Right renal pelvis (tissue), 4 donors: ENCODE measurements around the gene MORN5. TPM values are rescaled to one million over a fixed set of nuclear protein-coding genes. Genes with fewer than 3 reads are reported as not detected.
"Not testable (repeated sequence)": the region's sequence is repeated elsewhere in the genome, so short reads cannot be mapped to it uniquely, and the experiment has no call there.

Experiments
- DNase-seq, 4 donors: peaks; one replicate each; pipeline ENCODE4 v3.0.0-alpha.2; 2013; ENCODE audit warnings: low read depth in 4 of 4, low spot score in 3 of 4, missing footprints in 1 of 4
- polyA plus RNA-seq, 4 donors: library from polyadenylated mRNA; unstranded; fragments of 120-200 nt; gene quantifications; one replicate each; pipeline ENCODE4 v1.2.1, GENCODE V29; 2013; ENCODE audit not compliant: insufficient read length in 4 of 4

MORN5 gene
- 1 to 10 TPM; 2.2 to 3.0 (median 2.6) TPM for polyA plus RNA-seq

DNA sequence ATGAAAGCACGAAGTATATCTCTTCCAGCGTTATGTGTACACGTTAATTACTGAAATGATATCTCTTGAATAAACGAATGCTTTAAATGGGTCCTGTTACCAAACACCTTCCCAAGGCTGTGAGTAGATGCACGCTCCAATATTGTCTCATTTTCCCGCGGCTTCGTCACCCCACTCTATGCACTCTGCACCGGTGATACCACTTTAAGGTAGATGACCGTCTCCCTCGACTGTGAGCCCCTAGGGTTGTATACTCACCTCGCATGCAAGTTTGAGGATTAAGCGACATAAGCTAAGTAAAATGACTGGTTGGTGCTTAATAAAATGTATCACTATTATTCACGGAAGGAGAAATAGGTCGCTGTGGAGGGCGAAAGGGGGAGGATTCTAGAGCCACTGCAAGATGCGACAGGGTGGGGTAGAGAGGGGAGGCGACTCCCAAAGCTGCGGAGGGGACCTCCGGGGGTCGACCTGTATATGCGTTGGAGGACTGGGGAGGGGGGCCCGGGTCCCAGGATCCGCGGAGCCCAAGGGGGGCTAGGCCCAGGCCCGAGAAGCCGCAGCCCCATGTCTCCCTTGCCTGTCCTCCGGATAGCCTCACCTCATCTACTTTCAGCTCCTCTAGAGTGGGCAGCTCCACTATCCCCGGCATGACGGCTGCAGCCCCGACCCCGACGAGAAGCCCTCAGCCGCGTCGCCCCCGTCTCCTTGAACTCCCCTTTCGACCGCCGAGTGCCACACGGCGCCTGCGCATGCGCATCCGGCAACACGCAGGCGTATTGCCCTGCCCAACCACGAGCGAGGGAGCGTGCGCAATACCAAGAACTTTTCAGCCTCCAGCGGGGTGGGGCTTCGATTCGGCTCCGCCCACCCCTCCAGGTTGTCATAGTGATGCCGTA is at the start of gene MORN5, which contains the start of gene NDUFA8:
TSS of gene MORN5 (plus strand) at position 883 of the 899 bp plus-strand sequence. CDS start 65 bp downstream, outside the sequence.
TSS of gene NDUFA8 (minus strand) at position 754 of the 899 bp plus-strand sequence. CDS start at position 652, 102 bp downstream.
- peak; percentile 94 to 99 (median 95) for DNase-seq

DNA sequence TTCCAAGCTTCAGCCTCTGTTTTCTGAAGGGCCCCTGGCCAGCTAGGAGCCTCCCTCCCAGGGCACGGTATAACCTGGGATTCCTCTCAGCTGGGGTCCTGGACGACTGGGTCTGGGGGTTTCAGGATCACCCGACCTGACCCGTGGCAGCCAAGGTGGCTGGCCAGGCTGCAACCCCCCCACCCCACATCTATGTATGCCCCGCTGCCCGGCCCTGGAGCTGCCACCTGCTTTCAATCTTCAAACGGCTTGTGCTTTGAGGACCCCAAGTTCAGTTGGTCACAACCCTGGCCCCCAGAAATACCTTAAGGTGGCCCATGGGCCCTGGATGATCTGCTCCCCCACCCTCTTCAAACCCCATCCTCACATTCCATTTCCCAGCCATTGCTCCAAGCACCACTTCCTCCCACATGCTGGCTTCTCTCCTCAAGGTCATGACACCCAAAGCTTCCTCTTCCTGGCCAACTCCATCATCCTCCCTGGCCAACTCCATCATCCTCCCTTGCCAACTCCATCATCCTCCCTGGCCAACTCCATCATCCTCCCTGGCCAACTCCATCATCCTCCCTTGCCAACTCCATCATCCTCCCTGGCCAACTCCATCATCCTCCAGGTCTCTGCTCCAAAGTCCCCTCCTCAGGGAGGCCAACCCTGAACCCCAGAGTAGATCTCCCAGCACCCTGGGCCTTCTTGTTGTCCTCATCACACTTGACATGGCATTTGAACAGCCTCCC is 49.4 kb upstream of the MORN5 start:
- DNase-seq: no peak

DNA sequence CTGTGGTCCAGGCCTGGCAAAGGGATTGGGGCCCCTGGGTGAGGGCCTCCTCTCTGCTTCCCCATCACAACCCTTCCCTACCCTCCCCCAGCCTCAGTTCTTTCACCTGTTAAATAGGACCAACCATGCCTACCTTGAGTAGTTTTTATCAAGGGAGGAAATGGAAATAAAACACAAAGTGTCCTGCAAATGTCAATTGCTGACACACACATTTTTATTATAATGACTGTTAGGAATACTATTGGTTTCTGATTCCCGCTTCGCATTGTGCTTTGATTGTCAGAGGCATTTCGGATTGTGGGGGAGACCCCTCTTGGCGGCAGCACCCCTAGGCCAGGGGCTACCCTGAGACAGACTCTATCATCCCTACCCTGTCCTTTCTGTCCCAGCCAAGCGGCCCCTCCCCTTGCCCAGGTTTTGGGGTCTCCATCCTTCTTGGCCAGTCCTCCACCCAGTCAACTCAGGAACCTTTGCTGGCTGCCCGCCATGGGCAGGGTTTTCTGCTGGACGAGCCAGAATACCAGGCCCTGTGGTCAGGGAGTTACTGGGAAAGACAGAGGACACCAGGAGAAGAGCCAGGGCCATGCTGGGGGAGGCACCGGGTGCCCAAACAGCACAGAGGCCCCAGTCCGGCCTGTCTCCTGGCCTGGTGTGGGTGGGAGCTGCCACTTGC is 48.2 kb upstream of the MORN5 start:
- DNase-seq: no peak

DNA sequence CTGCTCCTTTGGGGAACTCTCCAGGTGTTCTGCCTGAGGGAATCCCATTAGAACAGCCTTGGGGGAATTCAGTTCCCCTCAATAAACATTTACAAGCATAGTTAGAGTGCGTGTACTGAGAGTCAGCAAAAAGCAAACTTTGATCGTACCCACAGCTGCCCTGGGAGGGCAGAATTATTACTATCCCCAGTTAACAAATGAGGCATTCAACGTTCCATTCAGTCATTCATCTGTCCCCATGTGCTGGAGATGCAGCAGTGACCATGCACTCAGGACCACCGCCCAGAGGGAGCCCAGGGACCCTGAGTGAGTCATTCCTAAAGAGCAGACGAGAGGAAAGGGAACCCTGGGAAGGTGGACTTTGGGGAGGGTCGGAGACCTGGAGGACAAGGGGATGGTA is 47.5 kb upstream of the MORN5 start:
- DNase-seq: no peak

DNA sequence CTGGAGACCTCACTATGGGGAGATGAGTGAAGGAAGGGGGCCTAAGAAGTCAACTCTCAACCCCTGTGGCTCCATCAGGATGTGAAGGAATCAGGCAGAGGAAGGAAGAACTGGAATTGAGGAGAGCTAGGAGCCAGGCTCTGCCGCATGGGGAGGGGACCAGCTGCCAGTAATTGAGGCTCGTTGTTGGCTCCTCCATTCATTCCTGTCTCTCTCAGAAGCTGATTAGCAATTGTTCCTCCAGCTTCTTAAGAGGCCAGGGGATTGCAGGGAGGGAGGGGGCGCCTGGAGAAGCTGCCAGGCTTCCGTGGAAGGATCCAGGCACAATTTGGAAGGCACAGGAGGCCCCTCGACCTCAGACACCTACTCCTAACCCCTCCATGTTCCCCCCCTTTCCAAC is 46.1 kb upstream of the MORN5 start:
- no peak for DNase-seq

DNA sequence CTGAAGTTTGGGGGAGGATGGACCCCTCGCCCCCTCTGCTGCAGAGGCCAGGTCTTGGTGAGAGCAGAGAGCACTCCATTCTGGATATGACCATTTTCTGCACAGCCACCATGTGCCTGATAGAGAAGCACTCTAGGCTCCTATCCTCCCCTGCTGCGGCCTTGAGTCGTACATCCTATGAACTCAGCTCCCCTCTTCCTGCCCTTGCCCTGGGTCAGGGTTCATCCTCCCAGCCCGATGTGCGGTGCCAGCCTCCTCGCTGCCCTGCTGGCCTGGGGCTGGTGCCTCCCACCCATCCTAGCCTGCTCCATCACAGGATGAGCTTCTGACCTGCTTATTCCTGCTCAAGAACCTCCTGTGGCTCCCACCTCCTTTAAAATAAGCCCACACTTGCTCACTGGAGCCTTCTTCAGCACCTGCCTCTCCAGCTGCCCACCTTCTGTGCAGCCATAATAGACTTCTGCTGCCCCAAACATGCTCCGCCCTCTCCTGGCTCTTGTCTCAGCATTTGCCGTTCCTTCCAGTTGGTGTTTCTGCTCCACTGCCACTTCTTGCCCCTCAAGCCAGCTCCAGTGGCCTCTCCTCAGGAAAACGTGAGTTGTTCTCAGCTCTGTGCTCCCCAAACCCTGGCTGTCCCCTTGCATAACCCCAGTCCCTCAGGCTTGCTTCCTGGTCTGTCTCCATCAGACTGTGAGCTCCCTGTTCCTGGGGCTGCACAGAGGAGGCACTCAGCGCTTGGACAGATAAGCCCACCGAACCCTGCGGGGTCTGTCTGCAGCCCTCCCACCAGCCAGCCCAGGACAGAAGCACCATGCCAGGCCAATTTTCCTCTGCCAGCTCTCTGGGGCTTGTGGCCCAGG is 44.3 kb upstream of the MORN5 start:
- DNase-seq: no peak

DNA sequence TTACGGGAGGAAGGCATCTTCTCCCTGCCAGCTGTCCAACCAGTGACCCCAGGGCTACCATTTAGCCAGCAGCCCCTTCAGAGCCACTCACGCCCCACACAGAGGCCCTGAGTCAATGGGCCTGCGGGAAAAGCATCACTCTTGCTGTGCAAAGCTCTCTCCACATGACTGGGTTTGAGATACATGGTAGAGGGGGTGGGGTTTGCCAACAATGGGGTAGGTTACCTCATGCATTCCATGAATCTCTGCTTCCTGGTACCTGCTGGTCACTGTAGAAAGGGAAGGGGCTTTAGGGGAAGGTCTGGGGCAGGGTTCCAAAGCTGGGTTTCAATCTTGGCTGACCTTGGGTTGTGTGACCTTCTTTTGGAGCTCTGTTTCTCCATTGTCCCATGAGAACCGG is 43.7 kb upstream of the MORN5 start:
- no peak for DNase-seq

DNA sequence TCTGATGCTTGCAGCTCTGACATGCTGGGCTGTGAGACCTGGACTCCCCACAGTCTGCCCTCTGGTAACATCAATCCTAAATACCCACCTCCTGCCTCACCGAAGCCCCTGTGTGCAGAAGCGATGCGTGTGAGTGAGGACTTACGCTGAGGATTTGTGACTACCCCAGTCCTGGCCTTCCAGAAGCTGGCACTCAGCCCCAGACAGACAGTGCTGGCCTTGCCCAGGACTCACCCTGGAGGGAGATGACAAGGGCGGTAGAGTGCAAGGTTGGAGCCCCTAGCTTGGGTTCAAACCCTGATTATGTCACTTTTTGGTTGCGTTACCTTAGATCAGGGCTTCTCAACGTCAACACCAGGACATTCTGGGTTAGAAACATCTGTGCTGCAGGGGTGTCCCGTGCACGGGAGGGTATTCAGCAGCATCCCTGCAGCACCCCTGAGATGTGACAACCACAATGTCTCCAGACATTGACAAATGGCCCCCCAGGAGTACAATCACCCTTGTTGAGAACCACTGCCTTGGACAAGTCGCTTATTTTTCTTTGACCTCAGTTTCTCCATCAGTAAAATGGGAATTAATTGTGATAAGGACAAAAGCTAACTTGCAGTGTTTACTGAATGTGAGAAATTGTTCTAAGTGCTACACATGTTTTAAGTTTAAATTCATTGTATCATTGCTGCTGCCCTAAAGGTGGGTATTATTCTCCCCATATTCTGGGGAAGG is 43.1 kb upstream of the MORN5 start:
- no peak for DNase-seq

DNA sequence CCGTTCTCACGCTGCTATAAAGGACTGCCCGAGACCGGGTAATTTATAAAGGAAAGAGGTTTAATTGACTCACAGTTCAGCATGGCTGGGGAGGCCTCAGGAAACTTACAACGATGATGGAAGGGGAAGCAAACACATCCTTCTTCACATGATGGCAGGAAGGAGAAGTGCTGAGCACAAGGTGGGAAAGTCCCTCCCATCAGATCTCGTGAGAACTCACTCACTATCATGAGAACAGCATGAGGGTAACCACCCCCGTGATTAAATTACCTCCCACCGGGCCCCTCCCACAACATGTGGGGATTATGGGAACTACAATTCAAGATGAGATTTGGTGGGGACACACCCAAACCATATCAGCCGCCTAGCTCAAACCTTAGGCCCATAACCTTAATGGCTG is 42.5 kb upstream of the MORN5 start:
- not testable (repeated sequence) for DNase-seq

DNA sequence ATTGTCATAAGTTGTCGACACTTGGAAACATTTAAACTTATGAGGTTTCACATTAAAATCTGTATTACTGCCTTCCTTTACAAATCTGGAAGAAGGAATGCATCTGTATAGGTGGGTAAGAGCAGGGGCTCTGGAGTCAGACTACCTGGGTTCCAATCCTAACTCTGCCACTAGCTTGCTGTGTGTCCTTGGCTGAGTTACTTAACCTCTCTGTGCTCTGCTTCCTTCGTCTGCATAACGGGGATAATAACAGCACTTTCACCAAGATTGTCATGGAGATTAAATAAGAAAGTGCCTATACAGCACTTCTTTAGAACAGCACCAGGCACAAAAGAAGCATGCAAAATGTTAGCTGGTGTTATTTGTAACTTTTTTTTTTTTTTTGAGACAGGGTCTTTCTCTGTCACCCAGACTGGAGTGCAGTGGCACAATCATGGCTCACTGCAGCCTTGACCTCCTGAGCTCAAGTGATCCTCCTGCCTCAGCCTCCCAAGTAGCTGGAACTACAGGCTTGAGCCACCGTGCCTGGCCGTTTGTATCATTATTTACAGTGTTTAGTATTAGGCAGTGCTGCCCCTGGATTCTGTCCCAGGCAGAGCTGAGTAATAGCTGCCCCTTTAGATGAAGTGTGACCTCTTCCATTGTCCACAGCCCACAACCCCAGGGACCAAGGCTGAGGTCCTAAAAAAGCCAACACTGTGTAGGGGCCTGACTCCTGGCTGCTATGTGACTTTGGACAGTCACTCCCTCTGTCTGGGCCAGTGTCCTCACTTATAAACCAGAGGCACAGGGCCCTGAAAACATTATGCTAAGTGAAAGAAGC is 41.2 kb upstream of the MORN5 start:
- DNase-seq: no peak

DNA sequence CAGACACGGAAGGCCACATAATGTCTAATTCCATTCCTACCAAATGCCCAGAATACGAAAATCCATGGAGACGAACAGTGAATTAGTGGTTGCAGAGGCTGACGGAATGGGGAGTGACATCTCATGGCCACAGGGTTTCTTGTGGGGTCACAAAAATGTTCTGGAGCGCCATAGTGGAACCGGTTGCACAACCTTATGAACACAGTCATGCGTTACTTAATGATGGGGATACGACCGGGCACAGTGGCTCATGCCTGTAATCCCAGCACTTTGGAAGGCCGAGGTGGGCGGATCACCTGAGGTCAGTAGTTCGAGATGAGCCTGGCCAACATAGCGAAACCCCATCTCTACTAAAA is 40.6 kb upstream of the MORN5 start:
- DNase-seq: no peak

DNA sequence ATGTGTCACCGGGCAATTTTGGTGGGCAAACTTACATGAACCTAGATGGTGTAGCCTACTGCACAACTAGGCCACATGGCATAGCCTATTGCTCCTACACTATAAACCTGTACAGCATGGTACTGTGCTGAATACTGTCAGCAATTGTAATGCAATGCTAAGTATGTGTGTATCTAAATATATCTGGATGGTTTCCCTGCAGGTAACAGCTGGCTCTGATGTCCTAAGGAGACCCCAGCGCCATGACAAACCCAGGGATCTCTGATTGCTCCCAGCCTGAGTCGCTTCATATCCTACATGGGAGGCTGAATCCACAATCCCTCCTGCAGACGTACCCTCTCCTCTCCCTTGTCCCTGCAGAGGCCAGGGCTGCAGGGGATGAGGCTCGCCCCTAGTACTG is 40.0 kb upstream of the MORN5 start:
- no peak for DNase-seq

DNA sequence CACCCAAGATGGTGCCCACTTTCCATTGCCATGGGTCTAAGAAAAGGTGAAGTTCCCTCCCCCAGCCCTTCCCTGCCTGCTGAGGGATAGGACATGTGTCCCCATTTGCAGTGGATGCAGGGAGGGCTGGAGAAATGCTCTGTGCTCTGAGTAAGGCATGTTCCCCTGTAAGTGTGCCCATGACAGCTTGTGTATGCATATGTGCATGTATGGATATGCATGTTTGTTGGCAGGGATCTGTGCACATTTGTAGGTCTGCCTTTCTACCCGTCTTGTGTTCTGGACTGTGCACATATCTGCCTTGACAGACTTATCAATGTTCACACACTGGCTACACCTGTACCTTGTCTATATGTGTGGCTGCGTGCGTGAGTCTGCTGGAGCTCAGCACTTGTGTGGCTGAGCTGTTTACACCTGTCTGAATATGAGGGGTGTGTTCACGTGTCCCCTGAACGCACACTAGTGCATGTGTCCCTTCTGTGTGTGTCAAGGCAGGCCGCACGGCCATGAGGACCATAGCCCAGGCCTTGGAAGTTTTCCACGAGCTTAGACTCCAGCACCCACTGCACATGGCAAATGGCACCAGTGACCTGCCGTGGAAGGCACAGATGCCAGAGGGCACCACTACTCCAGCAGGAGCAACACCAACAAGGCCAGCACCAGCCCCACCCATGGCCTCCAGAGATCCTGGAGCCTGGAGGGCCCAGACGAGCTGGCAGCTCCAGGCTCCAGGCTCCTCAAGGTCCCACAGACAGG is 39.2 kb upstream of the MORN5 start:
- DNase-seq: no peak

DNA sequence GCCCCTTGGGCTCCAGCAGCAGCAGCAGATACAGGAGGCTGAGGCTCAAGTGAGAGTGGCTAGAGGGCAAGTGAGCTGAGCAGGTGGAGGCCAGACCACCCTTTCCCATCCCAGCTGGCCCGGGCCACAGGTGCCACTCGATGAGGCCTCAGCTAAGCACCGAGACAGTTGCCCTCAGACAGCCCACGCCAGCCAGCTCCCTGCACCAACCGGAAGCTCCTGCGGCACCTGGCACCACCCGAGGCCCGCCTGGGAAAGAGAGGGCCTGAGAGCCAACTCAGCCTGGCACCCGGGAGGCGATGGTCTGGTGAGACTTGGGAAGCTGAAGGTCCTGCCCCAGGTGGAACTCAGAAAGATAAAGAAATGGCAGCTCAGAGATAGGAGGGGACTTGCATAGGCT is 38.3 kb upstream of the MORN5 start:
- no peak for DNase-seq

DNA sequence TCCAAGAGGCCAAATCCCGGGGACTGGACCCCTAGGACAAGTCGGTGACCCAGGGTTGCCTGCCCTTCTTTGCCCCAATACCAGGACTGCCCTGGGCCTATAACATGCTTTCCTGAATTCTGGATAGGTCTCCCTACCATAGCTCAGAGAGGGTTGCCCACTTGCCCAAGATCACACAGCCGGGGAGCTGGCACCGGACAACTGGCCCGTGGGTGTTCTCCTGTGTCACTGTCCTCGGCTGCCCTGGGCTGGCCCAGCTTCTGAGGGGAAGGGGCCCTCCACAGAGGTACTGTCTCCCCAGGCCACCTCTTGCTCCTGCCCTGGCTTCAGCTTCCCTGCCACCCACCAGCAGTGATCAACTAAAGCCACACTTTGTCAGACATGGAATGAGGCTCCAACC is 37.8 kb upstream of the MORN5 start:
- no peak for DNase-seq

DNA sequence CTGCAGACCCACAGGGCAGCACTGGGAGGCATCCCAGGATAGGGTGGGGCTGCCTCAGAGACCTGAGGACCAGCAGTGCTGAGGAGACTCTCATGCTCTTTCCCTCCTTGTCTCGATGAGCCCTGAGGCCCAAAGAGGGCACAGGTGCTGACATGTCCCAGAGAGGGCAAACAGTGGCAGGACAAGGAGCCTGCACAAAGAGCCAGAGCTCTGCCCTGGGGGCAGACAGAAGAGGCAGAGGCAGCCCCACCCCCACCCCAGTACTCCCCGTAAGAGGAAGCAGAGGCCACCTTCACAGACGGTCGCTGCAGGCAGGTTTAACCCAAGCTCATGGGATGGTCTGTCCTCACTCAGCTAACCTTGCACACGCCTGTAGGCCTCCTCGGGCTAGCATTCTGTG is 37.2 kb upstream of the MORN5 start:
- DNase-seq: no peak

DNA sequence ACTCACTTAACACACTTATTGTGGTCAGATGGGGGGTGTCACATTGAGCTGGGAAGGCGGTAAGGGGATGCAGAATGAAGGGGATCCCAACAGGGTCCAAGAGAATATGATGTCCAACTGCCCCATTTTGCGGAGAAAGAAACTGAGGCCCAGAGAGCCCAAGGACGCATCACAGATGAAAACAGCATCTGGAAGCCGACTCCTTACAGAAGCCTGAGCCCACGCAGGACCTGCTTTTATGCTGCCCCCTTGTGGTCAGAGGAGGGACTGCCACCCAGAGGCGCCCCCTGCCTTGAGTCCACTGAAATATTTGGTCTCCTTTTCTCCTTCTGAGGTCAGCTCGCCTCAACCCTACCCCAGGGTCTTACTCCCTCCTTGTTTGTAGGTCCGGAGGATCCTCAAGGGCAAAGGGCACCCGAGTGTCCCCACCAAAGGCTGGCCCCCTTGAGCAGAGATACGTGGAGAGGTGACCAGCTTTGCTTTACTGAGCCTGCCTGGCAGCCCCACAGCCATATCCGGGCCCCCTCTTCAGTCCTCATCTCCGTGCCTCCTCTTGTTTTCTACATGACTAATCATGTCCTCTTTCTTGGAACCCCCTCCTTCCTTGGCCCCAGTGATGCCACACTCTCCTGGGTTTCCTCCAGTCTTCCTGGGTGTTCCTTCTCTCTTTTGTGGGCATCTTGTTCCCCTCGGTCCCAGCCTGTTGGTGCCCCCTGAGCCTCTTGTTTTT is 36.6 kb upstream of the MORN5 start:
- DNase-seq: peak in 2 of 4 donors; percentile 44 to 58
